ENCODE data around the gene MAOA.

DNA sequence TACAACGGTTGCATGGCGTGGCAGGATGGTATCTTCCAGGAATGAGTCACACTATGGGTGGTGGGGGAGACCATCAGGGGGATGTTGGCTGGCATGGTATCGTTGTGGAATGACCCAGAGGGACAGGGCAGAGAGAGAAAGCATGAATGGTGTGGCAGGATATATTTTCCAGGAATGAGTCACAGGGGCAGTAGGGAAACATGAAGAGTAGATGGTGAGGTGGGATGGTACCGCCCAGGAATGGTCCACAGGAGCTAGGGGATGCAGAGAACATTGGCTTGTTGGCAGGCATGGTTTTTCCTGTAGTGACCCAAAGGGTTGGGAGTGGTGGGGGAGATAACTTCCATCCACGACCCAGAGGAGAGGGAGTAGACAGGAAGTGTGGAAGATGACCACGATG is 62.4 kb downstream of the MAOA start:
- TF ChIP-seq, protein P1, sequence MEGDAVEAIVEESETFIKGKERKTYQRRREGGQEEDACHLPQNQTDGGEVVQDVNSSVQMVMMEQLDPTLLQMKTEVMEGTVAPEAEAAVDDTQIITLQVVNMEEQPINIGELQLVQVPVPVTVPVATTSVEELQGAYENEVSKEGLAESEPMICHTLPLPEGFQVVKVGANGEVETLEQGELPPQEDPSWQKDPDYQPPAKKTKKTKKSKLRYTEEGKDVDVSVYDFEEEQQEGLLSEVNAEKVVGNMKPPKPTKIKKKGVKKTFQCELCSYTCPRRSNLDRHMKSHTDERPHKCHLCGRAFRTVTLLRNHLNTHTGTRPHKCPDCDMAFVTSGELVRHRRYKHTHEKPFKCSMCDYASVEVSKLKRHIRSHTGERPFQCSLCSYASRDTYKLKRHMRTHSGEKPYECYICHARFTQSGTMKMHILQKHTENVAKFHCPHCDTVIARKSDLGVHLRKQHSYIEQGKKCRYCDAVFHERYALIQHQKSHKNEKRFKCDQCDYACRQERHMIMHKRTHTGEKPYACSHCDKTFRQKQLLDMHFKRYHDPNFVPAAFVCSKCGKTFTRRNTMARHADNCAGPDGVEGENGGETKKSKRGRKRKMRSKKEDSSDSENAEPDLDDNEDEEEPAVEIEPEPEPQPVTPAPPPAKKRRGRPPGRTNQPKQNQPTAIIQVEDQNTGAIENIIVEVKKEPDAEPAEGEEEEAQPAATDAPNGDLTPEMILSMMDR (IDR thresholded peaks at IDR 0.05 in 8 of 11, conservative IDR thresholded peaks at IDR 0.05 in 3 of 11) = no peak
- no peak for TF ChIP-seq POLR2A (IDR thresholded peaks at IDR 0.05)
